ENCODE results near the gene ALOX12B.
"Not testable (repeated sequence)": the region's sequence is repeated elsewhere in the genome, so short reads cannot be mapped to it uniquely, and the experiment has no call there.

Gene ALOX12B

GRCh38 chr17:8064561-8065019 lies 22.9 kb downstream of the ALOX12B start:
- no peak for DNase-seq (ENCODE audit: low read depth in 2 of 2)

- no peak for DNase-seq (ENCODE audit: low read depth in 2 of 2)
Observed at GRCh38 chr17:8063761-8064534, 23.6 kb downstream of the ALOX12B start.

- no peak for DNase-seq (ENCODE audit: low read depth in 2 of 2)
Observed at GRCh38 chr17:8062807-8063483, 24.6 kb downstream of the ALOX12B start.

GRCh38 chr17:8062435-8062806 lies 25.1 kb downstream of the ALOX12B start:
- DNase-seq (ENCODE audit: low read depth in 2 of 2): no peak

GRCh38 chr17:8061851-8062250 lies 25.7 kb downstream of the ALOX12B start:
- DNase-seq (ENCODE audit: low read depth in 2 of 2): not testable (repeated sequence)

- peak in 1 of 2 donors; percentile 31 for DNase-seq (ENCODE audit: low read depth in 2 of 2)
Observed at GRCh38 chr17:8060274-8060673, 27.2 kb downstream of the ALOX12B start.

- DNase-seq (ENCODE audit: low read depth in 2 of 2): no peak
Observed at GRCh38 chr17:8059131-8059530, 28.4 kb downstream of the ALOX12B start.

GRCh38 chr17:8057691-8058114 lies 29.8 kb downstream of the ALOX12B start:
- peak in 1 of 2 donors; percentile 31 for DNase-seq (ENCODE audit: low read depth in 2 of 2)

GRCh38 chr17:8056976-8057625 lies 30.4 kb downstream of the ALOX12B start:
- no peak for DNase-seq (ENCODE audit: low read depth in 2 of 2)

- DNase-seq (ENCODE audit: low read depth in 2 of 2): peak in 1 of 2 donors; percentile 28
Observed at GRCh38 chr17:8056232-8056975, 31.1 kb downstream of the ALOX12B start.

GRCh38 chr17:8055851-8056231 lies 31.7 kb downstream of the ALOX12B start:
- no peak for DNase-seq (ENCODE audit: low read depth in 2 of 2)

- no peak for DNase-seq (ENCODE audit: low read depth in 2 of 2)
Observed at GRCh38 chr17:8053600-8053999, 33.9 kb downstream of the ALOX12B start.

- no peak for DNase-seq (ENCODE audit: low read depth in 2 of 2)
Observed at GRCh38 chr17:8052256-8053252, 35.0 kb downstream of the ALOX12B start.

GRCh38 chr17:8051831-8052230 lies 35.7 kb downstream of the ALOX12B start:
- DNase-seq (ENCODE audit: low read depth in 2 of 2): no peak

GRCh38 chr17:8048736-8049135 lies 38.8 kb downstream of the ALOX12B start:
- DNase-seq (ENCODE audit: low read depth in 2 of 2): no peak

GRCh38 chr17:8048236-8048635 lies 39.3 kb downstream of the ALOX12B start:
- DNase-seq (ENCODE audit: low read depth in 2 of 2): no peak

- no peak for DNase-seq (ENCODE audit: low read depth in 2 of 2)
Observed at GRCh38 chr17:8047769-8048110, 39.8 kb downstream of the ALOX12B start.

GRCh38 chr17:8046929-8047768 lies 40.4 kb downstream of the ALOX12B start:
- DNase-seq (ENCODE audit: low read depth in 2 of 2): no peak

GRCh38 chr17:8046306-8046928 lies 41.1 kb downstream of the ALOX12B start:
- no peak for DNase-seq (ENCODE audit: low read depth in 2 of 2)

All from activated CD8-positive, alpha-beta memory T cell treated with anti-CD3 and anti-CD28 coated beads for 4 hours (primary cell).